OCI-LY1 (cell line): ENCODE measurements around the gene DHRS9.

Experiments
- EZH2 ChIP-seq: fragments of 200-600 bp; sonication (generic), shearing (Covaris generic); IDR thresholded peaks from 2 replicates; pipeline ENCODE4 v1.8.0; 2017; ENCODE audit warnings: borderline replicate concordance, mixed run types, mild to moderate bottlenecking, antibody characterized with exemption, low read length, moderate library complexity, mixed read lengths
- TF ChIP-seq, protein P1 (sequence below): fragments of 200-600 bp; sonication (generic), shearing (Covaris generic); IDR thresholded peaks from 2 replicates; pipeline ENCODE4 v1.5.1; 2017; ENCODE audit warnings: mild to moderate bottlenecking, antibody characterized with exemption, low read length, moderate library complexity, mixed read lengths

DNA sequence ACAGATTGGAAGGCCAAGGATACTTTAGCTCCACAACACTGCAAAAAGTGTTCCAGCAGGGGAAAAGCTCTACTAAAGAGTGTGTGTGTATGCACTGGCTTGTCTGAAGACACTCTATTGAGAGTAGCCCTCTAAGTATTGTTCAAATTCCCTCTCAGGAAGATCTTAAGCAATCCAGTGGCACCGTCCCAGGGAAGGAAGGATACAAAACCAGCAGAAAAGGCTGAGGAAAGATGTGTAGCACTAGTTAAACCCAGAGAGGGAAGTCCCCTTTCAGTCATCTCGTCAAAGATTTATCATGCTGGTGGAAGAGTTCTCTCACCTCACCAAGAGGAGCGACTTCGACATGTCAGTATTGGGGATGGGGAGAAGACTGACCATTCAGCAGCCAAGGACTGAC lies 50.5 kb downstream of the DHRS9 start:
- TF ChIP-seq, protein P1, sequence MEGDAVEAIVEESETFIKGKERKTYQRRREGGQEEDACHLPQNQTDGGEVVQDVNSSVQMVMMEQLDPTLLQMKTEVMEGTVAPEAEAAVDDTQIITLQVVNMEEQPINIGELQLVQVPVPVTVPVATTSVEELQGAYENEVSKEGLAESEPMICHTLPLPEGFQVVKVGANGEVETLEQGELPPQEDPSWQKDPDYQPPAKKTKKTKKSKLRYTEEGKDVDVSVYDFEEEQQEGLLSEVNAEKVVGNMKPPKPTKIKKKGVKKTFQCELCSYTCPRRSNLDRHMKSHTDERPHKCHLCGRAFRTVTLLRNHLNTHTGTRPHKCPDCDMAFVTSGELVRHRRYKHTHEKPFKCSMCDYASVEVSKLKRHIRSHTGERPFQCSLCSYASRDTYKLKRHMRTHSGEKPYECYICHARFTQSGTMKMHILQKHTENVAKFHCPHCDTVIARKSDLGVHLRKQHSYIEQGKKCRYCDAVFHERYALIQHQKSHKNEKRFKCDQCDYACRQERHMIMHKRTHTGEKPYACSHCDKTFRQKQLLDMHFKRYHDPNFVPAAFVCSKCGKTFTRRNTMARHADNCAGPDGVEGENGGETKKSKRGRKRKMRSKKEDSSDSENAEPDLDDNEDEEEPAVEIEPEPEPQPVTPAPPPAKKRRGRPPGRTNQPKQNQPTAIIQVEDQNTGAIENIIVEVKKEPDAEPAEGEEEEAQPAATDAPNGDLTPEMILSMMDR = no peak
- no peak for TF ChIP-seq EZH2
